GM06990 (cell line): Measurements from ENCODE around the gene YWHAQ.

ENCODE experiments used
- DNase-seq: peaks from one replicate; pipeline ENCODE4 v3.0.0-alpha.2; 2011; ENCODE audit not compliant: insufficient read length; ENCODE audit errors: extremely low read depth
- H3K27me3 ChIP-seq: replicated peaks from 2 replicates; pipeline ENCODE4 v1.6.0; 2011; ENCODE audit warnings: low read length; ENCODE audit not compliant: control insufficient read depth, insufficient read depth
- H3K36me3 ChIP-seq: 2 replicates; pipeline ENCODE4 v1.5.1; 2011; ENCODE audit warnings: low read length; ENCODE audit not compliant: control insufficient read depth, insufficient read depth
- H3K4me3 ChIP-seq: replicated peaks from 2 replicates; pipeline ENCODE4 v1.5.1; 2011; ENCODE audit warnings: low read depth, mild to moderate bottlenecking, control low read depth, low read length
- CTCF ChIP-seq: IDR thresholded peaks from 2 replicates; pipeline ENCODE4 v1.5.1; 2011; ENCODE audit warnings: low read length, control low read depth, mild to moderate bottlenecking, inconsistent platforms; ENCODE audit not compliant: insufficient read depth, poor library complexity, severe bottlenecking

The YWHAQ gene

GRCh38 chr2:9637330-9637729 lies 6.5 kb upstream of the YWHAQ start:
- no peak for DNase-seq
- Histone ChIP-seq H3K4me3 (no peak overlapping the region), H3K27me3 (no peaks in the 10 kb centered on the region), H3K36me3 (no peaks in the 10 kb centered on the region)
- TF ChIP-seq CTCF: no peak

DNA sequence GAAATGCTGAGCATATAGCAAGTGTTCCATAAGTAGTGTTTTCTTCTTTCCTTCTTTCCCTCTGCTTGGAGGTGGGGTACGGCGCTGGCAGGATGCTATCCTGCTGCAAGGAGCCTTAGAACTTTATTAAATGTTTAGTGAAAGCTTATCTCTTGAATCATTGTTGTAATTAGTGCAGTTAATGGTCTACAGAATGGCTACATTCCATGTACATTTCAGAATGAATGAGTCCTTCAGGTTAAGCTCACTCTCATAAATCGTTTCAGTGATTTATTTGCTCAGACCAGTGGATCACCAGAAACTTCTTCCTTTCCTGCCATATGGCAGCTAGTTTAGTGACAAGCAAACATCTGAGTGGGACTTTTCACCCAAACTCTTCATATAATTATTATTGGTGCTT lies 3.3 kb upstream of the YWHAQ start:
- TF ChIP-seq CTCF: no peak
- DNase-seq: no peak
- Histone ChIP-seq H3K27me3 (no peaks in the 10 kb centered on the region), H3K4me3 (no peak overlapping the region), H3K36me3 (no peaks in the 10 kb centered on the region)

GRCh38 chr2:9631878-9632700 lies 1.3 kb upstream of the YWHAQ start:
- Histone ChIP-seq H3K27me3 (no peaks in the 10 kb centered on the region), H3K4me3 (no peak overlapping the region)
- no peak for TF ChIP-seq CTCF

DNA sequence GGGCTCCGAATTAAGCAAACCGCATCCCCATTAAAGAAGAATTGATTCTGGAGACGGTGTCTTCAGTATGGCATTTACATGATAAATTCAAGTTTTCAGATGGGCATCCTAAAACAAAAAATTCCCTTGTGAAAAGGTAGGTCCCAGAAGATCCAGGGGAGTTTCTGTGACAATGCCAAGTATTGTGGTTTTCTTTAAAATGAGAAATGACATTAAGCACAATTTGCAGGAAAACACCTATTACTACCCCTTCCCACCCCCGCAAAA lies 689 bp upstream of the YWHAQ start:
- Histone ChIP-seq H3K27me3 (no peaks in the 10 kb centered on the region), H3K36me3 (no peaks in the 10 kb centered on the region), H3K4me3 (peak overlapping the region; percentile 49)
- DNase-seq: no peak
- TF ChIP-seq CTCF: no peak

More at GRCh38 chr2:9631878-9632700, 1.3 kb upstream of the YWHAQ start:
- DNase-seq: no peak
- no peaks in the 10 kb centered on the region for H3K36me3 ChIP-seq

- H3K4me3 ChIP-seq: peak overlapping the region; percentile 81
- no peaks in the 10 kb centered on the region for H3K36me3 ChIP-seq
- H3K27me3 ChIP-seq: no peaks in the 10 kb centered on the region
- DNase-seq: peak; percentile 81
- TF ChIP-seq CTCF: no peak
Measured at GRCh38 chr2:9630117-9630735, 571 bp downstream of the YWHAQ start.
